Testis (tissue), 3 donors: ENCODE results near the gene ETS1. TPM values are rescaled to one million over a fixed set of nuclear protein-coding genes. Genes with fewer than 3 reads are reported as not detected.
A peak's percentile ranks its signal among the peaks of the same experiment; 100 is the strongest.

Experiments used
- DNase-seq: peaks from one replicate; pipeline ENCODE4 v3.0.0-alpha.2; 2019
- H3K27ac ChIP-seq, 2 donors: fragments of 200-600 bp; sonication (generic); one replicate each; pipeline ENCODE4 v1.5.1; 2019
- H3K27me3 ChIP-seq: fragments of 200-600 bp; sonication (generic); one replicate; pipeline ENCODE4 v1.5.1; 2019
- H3K36me3 ChIP-seq: fragments of 200-600 bp; sonication (generic); one replicate; pipeline ENCODE4 v1.5.1; 2017; ENCODE audit warnings: low read depth; ENCODE audit errors: missing control alignments
- H3K4me1 ChIP-seq: fragments of 200-600 bp; sonication (generic); one replicate; pipeline ENCODE4 v1.5.1; 2019
- H3K4me3 ChIP-seq, 2 donors: fragments of 200-600 bp; sonication (generic); one replicate each; pipeline ENCODE4 v1.5.1; 2017 to 2019
- H3K9me3 ChIP-seq: fragments of 200-600 bp; sonication (generic); one replicate; pipeline ENCODE4 v1.5.1; 2017
- CTCF ChIP-seq, 3 experiments: fragments of 450-650 bp in 2 of 3; fragments of 200-600 bp in 1 of 3; sonication (generic) in 1 of 3; IDR thresholded peaks; one replicate each; pipeline ENCODE4 v1.5.1; 2016 to 2019; ENCODE audit warnings: antibody characterized with exemption in 3 of 3, mild to moderate bottlenecking in 2 of 3, moderate library complexity in 1 of 3
- POLR2A ChIP-seq: fragments of 450-650 bp; IDR thresholded peaks from one replicate; pipeline ENCODE4 v1.6.1; 2017; ENCODE audit warnings: antibody characterized with exemption, mild to moderate bottlenecking, moderate library complexity
- WGBS, 2 donors: methylation state at CpG; one replicate each; pipeline ENCODE4 v1.1.5; 2018; 5-methylcytosine and 5-hydroxymethylcytosine counted together
- intact Hi-C: fragments of 100-400 bp; cut with DNase I; formaldehyde crosslinking; loops from one replicate; pipeline ENCODE4 v1.15.1; 2023; ENCODE audit warnings: low total_unique reads
- polyA plus RNA-seq: library from polyadenylated mRNA; stranded (reverse); fragments of 350-450 nt; fragmentation: Illumina TruSeq; extraction: RNeasy Lipid Tissue Mini Kit (QIAGEN cat#74804); gene quantifications from one replicate; pipeline ENCODE4 v1.2.3, GENCODE V29; 2014; ENCODE audit warnings: low read depth, low replicate concordance; ENCODE audit not compliant: insufficient read depth
- total RNA-seq, 2 donors: library from RNA; depleted of rRNA; stranded (reverse); fragments of >200 nt; gene quantifications; one replicate each; pipeline ENCODE4 v1.2.3, GENCODE V29; 2016

ETS1 gene
- total and polyA plus RNA-seq, 3 donors from 2014 or later: 15.1 to 21.1 (median 15.3) TPM

- WGBS, 2 donors: 47 to 57% methylated on average over 7 of the region's 7 CpGs
- H3K36me3 ChIP-seq: no peaks in the 10 kb centered on the region
- no peaks in the 10 kb centered on the region for H3K27me3 ChIP-seq
- no peak for TF ChIP-seq POLR2A
- no peak for TF ChIP-seq CTCF (IDR thresholded peaks at IDR 0.05)
- H3K9me3 ChIP-seq: no peaks in the 10 kb centered on the region
- peak overlapping the region; percentile 90 to 94 for H3K27ac ChIP-seq
- peak overlapping the region; percentile 79 for H3K4me3 ChIP-seq
- peaks cover 22% of the 10 kb centered on the region for H3K4me1 ChIP-seq
- DNase-seq: no peak
- intact Hi-C loops: no loop called here
Observed at GRCh38 chr11:128520206-128520887, 67.0 kb downstream of the ETS1 start.

GRCh38 chr11:128519338-128519737, 68.0 kb downstream of the ETS1 start:
- TF ChIP-seq CTCF (IDR thresholded peaks at IDR 0.05): no peak
- TF ChIP-seq POLR2A: no peak
- intact Hi-C loops: no loop called here
- Histone ChIP-seq H3K9me3 (no peaks in the 10 kb centered on the region), H3K27me3 (no peaks in the 10 kb centered on the region), H3K4me1 (peaks cover 23% of the 10 kb centered on the region), H3K27ac (no peak overlapping the region), H3K36me3 (no peaks in the 10 kb centered on the region), H3K4me3 (no peak overlapping the region)
- DNase-seq: no peak
- whole genome bisulfite sequencing, 2 donors: 60 to 77% methylated on average over 4 of the region's 4 CpGs

GRCh38 chr11:128518493-128519207, 68.7 kb downstream of the ETS1 start:
- H3K4me1 ChIP-seq: peaks cover 23% of the 10 kb centered on the region
- peak overlapping the region in 1 of 2 donors; percentile 43 for H3K27ac ChIP-seq
- H3K9me3 ChIP-seq: no peaks in the 10 kb centered on the region
- H3K4me3 ChIP-seq: no peak overlapping the region
- no peak for TF ChIP-seq CTCF (IDR thresholded peaks at IDR 0.05)
- no peak for TF ChIP-seq POLR2A
- 43 to 47% methylated on average over 7 of the region's 7 CpGs for WGBS, 2 donors
- intact Hi-C loops: no loop called here
- DNase-seq: no peak
- H3K27me3 ChIP-seq: no peaks in the 10 kb centered on the region
- no peaks in the 10 kb centered on the region for H3K36me3 ChIP-seq

- H3K4me1 ChIP-seq: peaks cover 17% of the 10 kb centered on the region
- no peaks in the 10 kb centered on the region for H3K9me3 ChIP-seq
- no peak for TF ChIP-seq CTCF (IDR thresholded peaks at IDR 0.05)
- TF ChIP-seq POLR2A: no peak
- peak overlapping the region; percentile 19 to 42 for H3K27ac ChIP-seq
- WGBS, 2 donors: 42 to 53% methylated on average over 5 of the region's 5 CpGs
- H3K36me3 ChIP-seq: no peaks in the 10 kb centered on the region
- DNase-seq: no peak
- peak overlapping the region in 1 of 2 donors; percentile 1 for H3K4me3 ChIP-seq
- no peaks in the 10 kb centered on the region for H3K27me3 ChIP-seq
- intact Hi-C loops: no loop called here
Observed at GRCh38 chr11:128517451-128518230, 69.7 kb downstream of the ETS1 start.
